Skeletal muscle tissue (tissue), 4 donors: ENCODE results near the gene SEC61G. TPM values are rescaled to one million over a fixed set of nuclear protein-coding genes. Genes with fewer than 3 reads are reported as not detected.

Experiments used
- H3K27ac ChIP-seq: one replicate; pipeline ENCODE4 v1.7.0; 2013; ENCODE audit warnings: mild to moderate bottlenecking, low read depth, low read length, inconsistent platforms
- H3K27me3 ChIP-seq, 3 donors: one replicate each; pipeline ENCODE4 v1.7.0; 2013; ENCODE audit warnings: low read length in 3 of 3; ENCODE audit not compliant: control insufficient read depth in 3 of 3, insufficient read depth in 3 of 3
- H3K36me3 ChIP-seq, 3 donors: one replicate each; pipeline ENCODE4 v1.7.0; 2013; ENCODE audit warnings: low read length in 3 of 3; ENCODE audit not compliant: control insufficient read depth in 3 of 3, insufficient read depth in 3 of 3
- H3K4me1 ChIP-seq, 3 donors: one replicate each; pipeline ENCODE4 v1.7.0; 2013; ENCODE audit warnings: low read length in 3 of 3, mild to moderate bottlenecking in 3 of 3; ENCODE audit not compliant: control insufficient read depth in 3 of 3, insufficient read depth in 3 of 3
- H3K4me3 ChIP-seq, 3 donors: one replicate each; pipeline ENCODE4 v1.7.0; 2013; ENCODE audit warnings: low read length in 3 of 3
- H3K9ac ChIP-seq, 3 donors: one replicate each; pipeline ENCODE4 v1.7.0; 2013; ENCODE audit warnings: low read length in 3 of 3, mild to moderate bottlenecking in 3 of 3, moderate library complexity in 2 of 3, low read depth in 1 of 3
- H3K9me3 ChIP-seq, 3 donors: one replicate each; pipeline ENCODE4 v1.7.0; 2013; ENCODE audit warnings: low read length in 3 of 3; ENCODE audit not compliant: control insufficient read depth in 3 of 3
- total RNA-seq: library from RNA; depleted of rRNA; stranded (reverse); fragments of >200 nt; gene quantifications from one replicate; pipeline ENCODE4 v1.2.3, GENCODE V29; 2014
- donor health status: Osteomylitis.

Gene SEC61G
- total RNA-seq, 1 donor from 2014 or later: 196 TPM

- H3K9ac ChIP-seq: no peak overlapping the region
- no peak overlapping the region for H3K4me3 ChIP-seq
- no peak overlapping the region for H3K27ac ChIP-seq
- H3K9me3 ChIP-seq: no peaks in the 10 kb centered on the region
- no peaks in the 10 kb centered on the region for H3K36me3 ChIP-seq
- no peaks in the 10 kb centered on the region for H3K27me3 ChIP-seq
- no peaks in the 10 kb centered on the region for H3K4me1 ChIP-seq
Measured at GRCh38 chr7:54725255-54725654, 33.8 kb downstream of the SEC61G start.

GRCh38 chr7:54722502-54722901 lies 36.5 kb downstream of the SEC61G start:
- H3K9me3 ChIP-seq: peaks cover under 1 to 3% (median 2%) of the 10 kb centered on the region in 3 donors
- no peaks in the 10 kb centered on the region for H3K4me1 ChIP-seq
- H3K9ac ChIP-seq: no peak overlapping the region
- H3K27ac ChIP-seq: no peak overlapping the region
- no peak overlapping the region for H3K4me3 ChIP-seq
- no peaks in the 10 kb centered on the region for H3K27me3 ChIP-seq
- H3K36me3 ChIP-seq: no peaks in the 10 kb centered on the region

- Histone ChIP-seq H3K9ac (no peak overlapping the region), H3K27me3 (no peaks in the 10 kb centered on the region), H3K36me3 (no peaks in the 10 kb centered on the region), H3K4me3 (no peak overlapping the region), H3K27ac (no peak overlapping the region), H3K9me3 (peaks cover 2 to 3% (median 3%) of the 10 kb centered on the region in 3 donors), H3K4me1 (no peaks in the 10 kb centered on the region)
Measured at GRCh38 chr7:54722026-54722425, 37.0 kb downstream of the SEC61G start.

- H3K9me3 ChIP-seq: peaks cover 2 to 7% (median 3%) of the 10 kb centered on the region in 3 donors
- no peaks in the 10 kb centered on the region for H3K27me3 ChIP-seq
- H3K36me3 ChIP-seq: no peaks in the 10 kb centered on the region
- H3K27ac ChIP-seq: no peak overlapping the region
- no peak overlapping the region for H3K9ac ChIP-seq
- H3K4me3 ChIP-seq: no peak overlapping the region
- no peaks in the 10 kb centered on the region for H3K4me1 ChIP-seq
Measured at GRCh38 chr7:54719974-54720373, 39.0 kb downstream of the SEC61G start.

- no peaks in the 10 kb centered on the region for H3K36me3 ChIP-seq
- no peak overlapping the region for H3K4me3 ChIP-seq
- H3K4me1 ChIP-seq: no peaks in the 10 kb centered on the region
- H3K9me3 ChIP-seq: peaks cover 2 to 7% (median 3%) of the 10 kb centered on the region in 3 donors
- H3K27ac ChIP-seq: no peak overlapping the region
- H3K9ac ChIP-seq: no peak overlapping the region
- H3K27me3 ChIP-seq: no peaks in the 10 kb centered on the region
Measured at GRCh38 chr7:54719425-54719824, 39.6 kb downstream of the SEC61G start.

GRCh38 chr7:54712820-54713219 lies 46.2 kb downstream of the SEC61G start:
- Histone ChIP-seq H3K27me3 (no peaks in the 10 kb centered on the region), H3K9me3 (peaks cover 0 to 7% (median 2%) of the 10 kb centered on the region in 3 donors), H3K4me1 (no peaks in the 10 kb centered on the region), H3K36me3 (no peaks in the 10 kb centered on the region), H3K27ac (no peak overlapping the region), H3K9ac (no peak overlapping the region), H3K4me3 (no peak overlapping the region)

GRCh38 chr7:54711900-54712595 lies 47.0 kb downstream of the SEC61G start:
- Histone ChIP-seq H3K27ac (no peak overlapping the region), H3K36me3 (no peaks in the 10 kb centered on the region), H3K4me3 (no peak overlapping the region), H3K9me3 (peaks cover 0 to 4% (median 0%) of the 10 kb centered on the region in 3 donors), H3K9ac (no peak overlapping the region), H3K27me3 (no peaks in the 10 kb centered on the region), H3K4me1 (no peaks in the 10 kb centered on the region)

GRCh38 chr7:54709283-54709682 lies 49.7 kb downstream of the SEC61G start:
- H3K27ac ChIP-seq: no peak overlapping the region
- no peaks in the 10 kb centered on the region for H3K36me3 ChIP-seq
- H3K4me3 ChIP-seq: no peak overlapping the region
- no peaks in the 10 kb centered on the region for H3K4me1 ChIP-seq
- H3K9me3 ChIP-seq: no peaks in the 10 kb centered on the region
- H3K9ac ChIP-seq: no peak overlapping the region
- no peaks in the 10 kb centered on the region for H3K27me3 ChIP-seq

- H3K4me1 ChIP-seq: no peaks in the 10 kb centered on the region
- no peak overlapping the region for H3K4me3 ChIP-seq
- H3K9me3 ChIP-seq: no peaks in the 10 kb centered on the region
- no peaks in the 10 kb centered on the region for H3K27me3 ChIP-seq
- no peak overlapping the region for H3K9ac ChIP-seq
- H3K27ac ChIP-seq: no peak overlapping the region
- no peaks in the 10 kb centered on the region for H3K36me3 ChIP-seq
Measured at GRCh38 chr7:54705436-54705835, 53.6 kb downstream of the SEC61G start.

- H3K4me1 ChIP-seq: no peaks in the 10 kb centered on the region
- H3K36me3 ChIP-seq: no peaks in the 10 kb centered on the region
Measured at GRCh38 chr7:54704851-54705250, 54.2 kb downstream of the SEC61G start.

More at GRCh38 chr7:54704851-54705250, 54.2 kb downstream of the SEC61G start:
- H3K9me3 ChIP-seq: peaks cover 0 to 2% (median 0%) of the 10 kb centered on the region in 3 donors
- H3K27me3 ChIP-seq: no peaks in the 10 kb centered on the region
- H3K4me3 ChIP-seq: no peak overlapping the region
- H3K9ac ChIP-seq: no peak overlapping the region
- H3K27ac ChIP-seq: no peak overlapping the region
